Measurements from ENCODE around the gene SUSD3. TPM values are rescaled to one million over a fixed set of nuclear protein-coding genes. Genes with fewer than 3 reads are reported as not detected.
A peak's percentile ranks its signal among the peaks of the same experiment; 100 is the strongest.

The SUSD3 gene
- total RNA-seq, 1 experiment from 2014 or later = 2.2 TPM

- CTCF ChIA-PET = interaction anchor here (0.7 kb wide), 1 partner anchor 14 kb away, joined by 7 read pairs; no protein-coding TSS in a partner anchor
- no peaks in the 10 kb centered on the region for H3K9me3 Mint-ChIP-seq (ENCODE audit: unreplicated experiment)
Observed at GRCh38 chr9:93094658-93095204, 36.2 kb downstream of the SUSD3 start.

GRCh38 chr9:93095205-93096130 is 37.0 kb downstream of the SUSD3 start:
- no peaks in the 10 kb centered on the region for H3K4me1 Mint-ChIP-seq (ENCODE audit: low read depth, unreplicated experiment)
- peak overlapping the region; percentile 75 for H3K4me3 Mint-ChIP-seq (ENCODE audit: unreplicated experiment)
- no TSS peak for BruUV-seq (replicated peaks)
- intact Hi-C loops (cut with micrococcal nuclease; ENCODE audit: unreplicated experiment) = loop anchor here (5.0 kb wide), 1 partner anchor 38 kb away; the partner anchor contains the start of gene SUSD3
- H3K27me3 ChIP-seq (replicated peaks; ENCODE audit: control insufficient read depth, insufficient read depth, low read length) = no peaks in the 10 kb centered on the region
- CTCF ChIA-PET = interaction anchor here (0.6 to 0.7 kb wide), 4 partner anchors 11 to 409 kb away, joined by 3 to 7 read pairs (median 3); no protein-coding TSS in a partner anchor
- H3K4me1 ChIP-seq = peaks cover 7% of the 10 kb centered on the region; the same call in 1 of the 2 replicates
- no peaks in the 10 kb centered on the region for H3K27me3 Mint-ChIP-seq (ENCODE audit: insufficient read depth, unreplicated experiment)
- H3K4me3 ChIP-seq (ENCODE audit: low read depth, low read length) = peak overlapping the region; percentile 38
- no peaks in the 10 kb centered on the region for H3K9me3 Mint-ChIP-seq (ENCODE audit: unreplicated experiment)
- H3K27ac Mint-ChIP-seq (ENCODE audit: unreplicated experiment) = peak overlapping the region; percentile 63
- H3K9me3 ChIP-seq = no peaks in the 10 kb centered on the region
- no peaks in the 10 kb centered on the region for H3K36me3 Mint-ChIP-seq (ENCODE audit: insufficient read depth, unreplicated experiment)
- POLR2A ChIA-PET = interaction anchor here (0.5 to 0.6 kb wide), 3 partner anchors 35 to 60 kb away, joined by 4 to 9 read pairs (median 5); no protein-coding TSS in a partner anchor
- no peaks in the 10 kb centered on the region for H3K36me3 ChIP-seq (ENCODE audit: control insufficient read depth, insufficient read depth, low read length)
- peak; percentile 97 to 98 for DNase-seq
- TF ChIP-seq, protein P1, sequence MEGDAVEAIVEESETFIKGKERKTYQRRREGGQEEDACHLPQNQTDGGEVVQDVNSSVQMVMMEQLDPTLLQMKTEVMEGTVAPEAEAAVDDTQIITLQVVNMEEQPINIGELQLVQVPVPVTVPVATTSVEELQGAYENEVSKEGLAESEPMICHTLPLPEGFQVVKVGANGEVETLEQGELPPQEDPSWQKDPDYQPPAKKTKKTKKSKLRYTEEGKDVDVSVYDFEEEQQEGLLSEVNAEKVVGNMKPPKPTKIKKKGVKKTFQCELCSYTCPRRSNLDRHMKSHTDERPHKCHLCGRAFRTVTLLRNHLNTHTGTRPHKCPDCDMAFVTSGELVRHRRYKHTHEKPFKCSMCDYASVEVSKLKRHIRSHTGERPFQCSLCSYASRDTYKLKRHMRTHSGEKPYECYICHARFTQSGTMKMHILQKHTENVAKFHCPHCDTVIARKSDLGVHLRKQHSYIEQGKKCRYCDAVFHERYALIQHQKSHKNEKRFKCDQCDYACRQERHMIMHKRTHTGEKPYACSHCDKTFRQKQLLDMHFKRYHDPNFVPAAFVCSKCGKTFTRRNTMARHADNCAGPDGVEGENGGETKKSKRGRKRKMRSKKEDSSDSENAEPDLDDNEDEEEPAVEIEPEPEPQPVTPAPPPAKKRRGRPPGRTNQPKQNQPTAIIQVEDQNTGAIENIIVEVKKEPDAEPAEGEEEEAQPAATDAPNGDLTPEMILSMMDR (IDR thresholded peaks at IDR 0.05; ENCODE audit: insufficient read depth in 1 of 2, low read depth in 1 of 2, low read length in 1 of 2, severe bottlenecking in 1 of 2, unreplicated experiment in 1 of 2) = no peak

More at GRCh38 chr9:93094658-93095204, 36.2 kb downstream of the SUSD3 start:
- no peaks in the 10 kb centered on the region for H3K27me3 Mint-ChIP-seq (ENCODE audit: insufficient read depth, unreplicated experiment)
- peak overlapping the region; percentile 75 for H3K4me3 Mint-ChIP-seq (ENCODE audit: unreplicated experiment)
- H3K36me3 ChIP-seq (ENCODE audit: control insufficient read depth, insufficient read depth, low read length) = no peaks in the 10 kb centered on the region
- DNase-seq = no peak
- POLR2A ChIA-PET = no interaction called here
- H3K27me3 ChIP-seq (replicated peaks; ENCODE audit: control insufficient read depth, insufficient read depth, low read length) = no peaks in the 10 kb centered on the region
- no peaks in the 10 kb centered on the region for H3K36me3 Mint-ChIP-seq (ENCODE audit: insufficient read depth, unreplicated experiment)
- H3K4me3 ChIP-seq (ENCODE audit: low read depth, low read length) = peak overlapping the region; percentile 38
- intact Hi-C loops (cut with micrococcal nuclease; ENCODE audit: unreplicated experiment) = loop anchor here (5.0 kb wide), 1 partner anchor 37 kb away; the partner anchor contains the start of gene SUSD3
- TF ChIP-seq, protein P1 (IDR thresholded peaks at IDR 0.05; ENCODE audit: insufficient read depth in 1 of 2, low read depth in 1 of 2, low read length in 1 of 2, severe bottlenecking in 1 of 2, unreplicated experiment in 1 of 2) = no peak
- H3K9me3 ChIP-seq = no peaks in the 10 kb centered on the region
- BruUV-seq (replicated peaks) = TSS peak; percentile 94
- H3K4me1 ChIP-seq = peaks cover 7% of the 10 kb centered on the region; the same call in 1 of the 2 replicates
- no peaks in the 10 kb centered on the region for H3K4me1 Mint-ChIP-seq (ENCODE audit: low read depth, unreplicated experiment)
- peak overlapping the region; percentile 63 for H3K27ac Mint-ChIP-seq (ENCODE audit: unreplicated experiment)

DNA sequence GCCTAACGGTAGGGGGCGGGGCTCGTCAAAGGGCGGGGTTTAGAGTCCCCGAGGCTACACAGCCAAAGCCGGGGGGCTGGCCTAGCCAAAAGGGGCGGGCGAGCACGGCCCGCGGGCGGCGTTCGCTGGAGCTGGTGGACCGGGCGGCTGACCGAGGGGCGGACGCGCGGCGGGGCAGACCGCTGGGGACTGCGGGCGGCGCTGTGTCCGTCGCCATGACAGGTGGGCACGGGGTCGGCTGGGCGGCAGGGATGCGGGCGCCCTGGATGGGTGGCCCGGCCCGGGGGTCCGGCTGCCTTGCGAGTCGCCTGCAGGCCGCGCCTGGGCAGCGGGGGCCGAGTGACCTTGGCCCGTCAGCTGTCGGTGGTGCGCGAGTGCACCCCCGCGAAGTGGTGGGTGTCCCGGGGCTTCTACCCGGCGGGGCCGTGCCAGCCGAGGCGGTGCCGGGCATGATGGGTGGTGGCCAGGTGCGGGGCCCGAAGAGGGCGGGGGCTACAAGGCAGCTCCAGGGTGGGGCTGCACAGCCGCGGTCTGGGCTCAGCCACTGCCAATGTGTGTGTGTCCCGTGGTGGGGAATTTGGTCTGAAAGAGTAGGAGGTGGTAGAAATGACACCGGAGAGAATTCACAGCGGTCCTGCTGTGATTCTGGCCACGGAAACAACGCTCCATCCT is 37.8 kb downstream of the SUSD3 start, which contains the start of gene CARD19:
CARD19 (plus strand) TSS at position 87 of the 672 bp plus-strand sequence; CDS start at position 216, 129 bp downstream.
- Histone ChIP-seq H3K9me3 (no peaks in the 10 kb centered on the region), H3K36me3 (ENCODE audit: control insufficient read depth, insufficient read depth, low read length) (no peaks in the 10 kb centered on the region), H3K4me1 (peaks cover 7% of the 10 kb centered on the region; the same call in 1 of the 2 replicates), H3K27me3 (replicated peaks; ENCODE audit: control insufficient read depth, insufficient read depth, low read length) (no peaks in the 10 kb centered on the region), H3K4me3 (ENCODE audit: low read depth, low read length) (peak within 1 kb of the TSS; percentile 69)
- TF ChIP-seq, protein P1 (IDR thresholded peaks at IDR 0.05; ENCODE audit: insufficient read depth in 1 of 2, low read depth in 1 of 2, low read length in 1 of 2, severe bottlenecking in 1 of 2, unreplicated experiment in 1 of 2) = no peak
- Mint-ChIP-seq H3K9me3 (ENCODE audit: unreplicated experiment) (no peaks in the 10 kb centered on the region), H3K27me3 (ENCODE audit: insufficient read depth, unreplicated experiment) (no peaks in the 10 kb centered on the region), H3K4me1 (ENCODE audit: low read depth, unreplicated experiment) (no peaks in the 10 kb centered on the region), H3K4me3 (ENCODE audit: unreplicated experiment) (peak within 1 kb of the TSS; percentile 75), H3K36me3 (ENCODE audit: insufficient read depth, unreplicated experiment) (no peaks in the 10 kb centered on the region), H3K27ac (ENCODE audit: unreplicated experiment) (peak within 1 kb of the TSS; percentile 63)
- ChIA-PET CTCF (no interaction called here), POLR2A (no interaction called here)
- no peak for DNase-seq
- TSS peak; percentile 28 for BruUV-seq (replicated peaks)
- intact Hi-C loops (cut with micrococcal nuclease; ENCODE audit: unreplicated experiment) = loop anchor here (5.0 kb wide), 1 partner anchor 39 kb away; the partner anchor contains the start of gene SUSD3
